Neural cell (in vitro differentiated cells): Measurements from ENCODE around the gene GGA1. TPM values are rescaled to one million over a fixed set of nuclear protein-coding genes. Genes with fewer than 3 reads are reported as not detected.

Experiments
- H2AFZ ChIP-seq: fragments of 200-600, 300-800 bp; sonication (generic), shearing (Covaris generic); 2 replicates; pipeline ENCODE4 v1.6.0; 2014; ENCODE audit warnings: low read depth, mild to moderate bottlenecking, antibody characterized with exemption, low read length, moderate library complexity
- H3F3A ChIP-seq: fragments of 200-600 bp; shearing (Covaris generic); 2 replicates; pipeline ENCODE4 v1.6.1; 2016; ENCODE audit warnings: mild to moderate bottlenecking, moderate library complexity, mixed read lengths, antibody characterized with exemption, low read length; ENCODE audit not compliant: insufficient read depth, poor library complexity, severe bottlenecking
- H3K27ac ChIP-seq: fragments of 200-600, 300-800 bp; sonication (generic), shearing (Covaris generic); 2 replicates; pipeline ENCODE4 v1.5.1; 2014; ENCODE audit warnings: mild to moderate bottlenecking, low read length, moderate library complexity
- H3K27me3 ChIP-seq: fragments of 300-800, 200-600 bp; sonication (generic), shearing (Covaris generic); 2 replicates; pipeline ENCODE4 v1.6.0; 2014; ENCODE audit warnings: mild to moderate bottlenecking, low read depth, low read length, moderate library complexity; ENCODE audit not compliant: insufficient read depth
- H3K36me3 ChIP-seq: fragments of 300-800, 200-600 bp; sonication (generic), shearing (Covaris generic); 2 replicates; pipeline ENCODE4 v1.5.1; 2014; ENCODE audit warnings: mild to moderate bottlenecking, antibody characterized with exemption, low read length, moderate library complexity; ENCODE audit not compliant: insufficient read depth
- H3K4me2 ChIP-seq: fragments of 300-800, 200-600 bp; sonication (generic), shearing (Covaris generic); 2 replicates; pipeline ENCODE4 v1.6.0; 2014; ENCODE audit warnings: mild to moderate bottlenecking, low read length
- H3K4me3 ChIP-seq: fragments of 300-800, 200-600 bp; sonication (generic), shearing (Covaris generic); 2 replicates; pipeline ENCODE4 v1.5.1; 2014; ENCODE audit warnings: mild to moderate bottlenecking, low read length, moderate library complexity
- H3K79me2 ChIP-seq: fragments of 200-600 bp; shearing (Covaris generic); replicated peaks from 2 replicates; pipeline ENCODE4 v1.6.0; 2014; ENCODE audit warnings: mild to moderate bottlenecking, low read length, moderate library complexity; ENCODE audit not compliant: insufficient read depth
- H3K9ac ChIP-seq: fragments of 300-800, 200-600 bp; sonication (generic), shearing (Covaris generic); 2 replicates; pipeline ENCODE4 v1.6.1; 2016; ENCODE audit warnings: mild to moderate bottlenecking, low read length, mixed read lengths
- H3K9me2 ChIP-seq: fragments of 200-600 bp; shearing (Covaris generic); 2 replicates; pipeline ENCODE4 v1.6.1; 2016; ENCODE audit warnings: mild to moderate bottlenecking, low read length, mixed read lengths; ENCODE audit not compliant: insufficient read depth
- H3K9me3 ChIP-seq: fragments of 200-600, 300-800 bp; sonication (generic), shearing (Covaris generic); 2 replicates; pipeline ENCODE4 v1.6.1; 2016; ENCODE audit warnings: mild to moderate bottlenecking, mixed run types, low read length, moderate library complexity, mixed read lengths
- H4K20me1 ChIP-seq: fragments of 200-600 bp; shearing (Covaris generic); 2 replicates; pipeline ENCODE4 v1.6.1; 2016; ENCODE audit warnings: mild to moderate bottlenecking, mixed run types; ENCODE audit not compliant: insufficient read depth
- EP300 ChIP-seq: fragments of 450-650 bp; conservative IDR thresholded peaks from 2 replicates; pipeline ENCODE4 v1.6.1; 2014; ENCODE audit warnings: antibody characterized with exemption, mild to moderate bottlenecking, moderate library complexity; ENCODE audit not compliant: poor library complexity, severe bottlenecking
- EZH2 ChIP-seq: fragments of 200-600, 300-800 bp; shearing (Covaris generic), sonication (generic); IDR thresholded peaks from 2 replicates; pipeline ENCODE4 v1.6.1; 2014; ENCODE audit warnings: antibody characterized with exemption, low read length, borderline replicate concordance, mild to moderate bottlenecking; ENCODE audit not compliant: insufficient read depth, poor library complexity, severe bottlenecking
- MXI1 ChIP-seq: fragments of 450-650 bp; conservative IDR thresholded peaks from 2 replicates; pipeline ENCODE4 v1.6.1; 2014; ENCODE audit warnings: antibody characterized with exemption, mild to moderate bottlenecking; ENCODE audit not compliant: poor library complexity, severe bottlenecking
- POLR2AphosphoS5 ChIP-seq: IDR thresholded peaks from 2 replicates; pipeline ENCODE4 v1.6.1; 2012
- RAD21 ChIP-seq: fragments of 450-650 bp; conservative IDR thresholded peaks from 2 replicates; pipeline ENCODE4 v1.6.1; 2014; ENCODE audit warnings: antibody characterized with exemption, mild to moderate bottlenecking, moderate library complexity
- SMC3 ChIP-seq: fragments of 450-650 bp; conservative IDR thresholded peaks from 2 replicates; pipeline ENCODE4 v1.6.1; 2014; ENCODE audit warnings: antibody characterized with exemption, mild to moderate bottlenecking, moderate library complexity; ENCODE audit not compliant: poor library complexity
- TAF1 ChIP-seq: IDR thresholded peaks from 2 replicates; pipeline ENCODE4 v1.6.1; 2012; ENCODE audit warnings: low read depth
- polyA plus RNA-seq: library from polyadenylated mRNA; depleted of rRNA; stranded (reverse); fragments of >200 nt; gene quantifications from 2 replicates; pipeline ENCODE4 v1.2.3, GENCODE V29; 2014
- TF ChIP-seq, protein P1 (sequence below): fragments of 450-650 bp; IDR thresholded peaks from 2 replicates; pipeline ENCODE4 v1.5.1; 2014; ENCODE audit warnings: antibody characterized with exemption, mild to moderate bottlenecking, moderate library complexity; ENCODE audit not compliant: poor library complexity, severe bottlenecking
- TF ChIP-seq, protein P2 (sequence below): IDR thresholded peaks from 2 replicates; pipeline ENCODE4 v1.6.1; 2012; ENCODE audit warnings: borderline replicate concordance

Gene GGA1
- polyA plus RNA-seq, 1 donor from 2014 or later: 57.5 TPM

DNA sequence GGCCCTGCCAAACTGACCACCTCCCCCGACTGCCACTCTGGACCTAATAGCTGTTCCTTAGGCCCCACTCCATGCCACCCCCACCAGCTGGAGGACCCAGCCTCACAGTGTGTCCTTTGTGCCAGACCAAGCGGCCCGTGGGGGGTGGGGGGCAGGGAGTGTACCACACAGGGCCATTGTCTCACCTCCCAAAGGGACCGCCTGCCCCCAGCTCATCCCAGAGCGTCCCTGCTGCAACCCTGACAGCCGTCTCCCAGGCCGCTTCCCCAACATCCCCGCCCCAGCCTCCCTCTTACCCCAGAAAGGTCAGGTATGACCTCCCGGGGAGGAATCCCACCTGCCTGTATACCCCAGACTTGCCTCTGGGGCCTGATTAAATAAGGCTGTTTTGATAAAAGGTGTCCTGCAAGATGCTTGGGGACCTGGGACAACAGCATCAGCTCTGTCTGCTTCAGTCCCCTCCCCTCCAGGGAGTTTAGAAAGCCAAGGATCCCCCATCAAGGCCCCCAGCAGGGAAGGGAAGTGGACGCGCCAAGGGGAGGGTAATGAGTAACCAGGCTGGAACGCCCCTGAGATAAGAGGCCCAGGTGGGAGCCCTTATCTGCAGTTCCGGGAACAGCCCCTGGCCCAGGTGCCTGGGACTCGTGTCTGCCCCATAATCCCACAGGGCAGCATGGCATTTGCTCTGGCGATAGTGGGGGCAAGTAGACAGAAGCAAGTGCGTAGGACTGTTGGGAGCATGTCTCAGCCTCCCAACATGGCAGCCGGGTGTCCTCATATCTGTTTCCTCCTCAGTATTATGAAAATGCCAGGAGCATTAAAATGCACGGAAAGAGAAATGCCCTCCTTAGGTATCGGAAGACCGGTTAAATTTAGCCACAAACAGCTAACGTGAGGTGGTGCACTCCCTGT, 39.4 kb upstream of the GGA1 start:
- Histone ChIP-seq H3K27ac (no peak overlapping the region), H2AFZ (no peak overlapping the region), H4K20me1 (no peaks in the 10 kb centered on the region), H3K4me2 (no peak overlapping the region), H3K9ac (no peak overlapping the region), H3K36me3 (no peaks in the 10 kb centered on the region), H3K4me3 (no peak overlapping the region), H3K9me2 (no peaks in the 10 kb centered on the region), H3K79me2 (no peaks in the 10 kb centered on the region), H3K9me3 (no peaks in the 10 kb centered on the region), H3K27me3 (no peaks in the 10 kb centered on the region), H3F3A (no peaks in the 10 kb centered on the region)
- TF ChIP-seq SMC3 (no peak), POLR2AphosphoS5 (no peak), RAD21 (no peak), MXI1 (no peak), EP300 (no peak), TAF1 (no peak)
- TF ChIP-seq, protein P1, sequence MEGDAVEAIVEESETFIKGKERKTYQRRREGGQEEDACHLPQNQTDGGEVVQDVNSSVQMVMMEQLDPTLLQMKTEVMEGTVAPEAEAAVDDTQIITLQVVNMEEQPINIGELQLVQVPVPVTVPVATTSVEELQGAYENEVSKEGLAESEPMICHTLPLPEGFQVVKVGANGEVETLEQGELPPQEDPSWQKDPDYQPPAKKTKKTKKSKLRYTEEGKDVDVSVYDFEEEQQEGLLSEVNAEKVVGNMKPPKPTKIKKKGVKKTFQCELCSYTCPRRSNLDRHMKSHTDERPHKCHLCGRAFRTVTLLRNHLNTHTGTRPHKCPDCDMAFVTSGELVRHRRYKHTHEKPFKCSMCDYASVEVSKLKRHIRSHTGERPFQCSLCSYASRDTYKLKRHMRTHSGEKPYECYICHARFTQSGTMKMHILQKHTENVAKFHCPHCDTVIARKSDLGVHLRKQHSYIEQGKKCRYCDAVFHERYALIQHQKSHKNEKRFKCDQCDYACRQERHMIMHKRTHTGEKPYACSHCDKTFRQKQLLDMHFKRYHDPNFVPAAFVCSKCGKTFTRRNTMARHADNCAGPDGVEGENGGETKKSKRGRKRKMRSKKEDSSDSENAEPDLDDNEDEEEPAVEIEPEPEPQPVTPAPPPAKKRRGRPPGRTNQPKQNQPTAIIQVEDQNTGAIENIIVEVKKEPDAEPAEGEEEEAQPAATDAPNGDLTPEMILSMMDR: no peak

DNA sequence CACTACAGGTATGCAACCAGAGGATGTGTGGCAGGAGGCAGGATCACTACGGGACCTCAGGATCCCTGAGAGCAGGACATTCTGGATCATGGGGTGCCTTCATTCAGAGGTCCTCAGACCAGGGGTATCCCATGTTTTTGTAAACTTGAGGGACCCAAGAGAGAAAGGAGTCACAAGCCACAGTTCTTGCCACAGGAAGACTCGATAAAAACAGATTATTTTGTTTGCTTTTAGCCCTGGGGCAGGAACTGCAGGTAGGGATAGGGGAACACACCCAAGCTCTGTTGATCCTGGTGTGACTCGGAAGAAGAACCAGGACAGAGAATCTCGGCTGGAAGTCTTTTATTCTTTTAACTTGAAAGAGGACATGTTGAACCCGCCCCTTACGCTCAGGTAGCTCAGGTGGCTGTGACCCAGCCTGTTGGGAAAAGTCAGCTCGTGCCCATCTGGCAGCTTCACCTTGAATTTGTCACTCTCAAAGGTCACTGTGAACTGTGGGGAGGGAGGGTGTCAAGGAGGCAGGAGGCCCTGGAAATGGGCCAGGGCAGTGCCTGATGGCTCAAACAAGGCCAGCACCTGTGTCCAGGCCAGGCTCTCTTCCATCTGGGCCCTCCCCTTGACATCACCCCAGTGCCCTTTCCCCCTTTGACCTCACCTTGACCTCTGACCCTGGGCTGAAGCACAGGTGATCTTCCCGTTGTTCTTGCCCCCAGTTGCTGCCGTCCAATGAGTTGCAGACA, 38.5 kb upstream of the GGA1 start:
- no peaks in the 10 kb centered on the region for H4K20me1 ChIP-seq
- no peak overlapping the region for H2AFZ ChIP-seq
- TF ChIP-seq EZH2 (no peak), MXI1 (no peak), EP300 (no peak), RAD21 (no peak), SMC3 (no peak), POLR2AphosphoS5 (no peak), TAF1 (no peak)
- TF ChIP-seq, protein P1: no peak
- TF ChIP-seq, protein P2, sequence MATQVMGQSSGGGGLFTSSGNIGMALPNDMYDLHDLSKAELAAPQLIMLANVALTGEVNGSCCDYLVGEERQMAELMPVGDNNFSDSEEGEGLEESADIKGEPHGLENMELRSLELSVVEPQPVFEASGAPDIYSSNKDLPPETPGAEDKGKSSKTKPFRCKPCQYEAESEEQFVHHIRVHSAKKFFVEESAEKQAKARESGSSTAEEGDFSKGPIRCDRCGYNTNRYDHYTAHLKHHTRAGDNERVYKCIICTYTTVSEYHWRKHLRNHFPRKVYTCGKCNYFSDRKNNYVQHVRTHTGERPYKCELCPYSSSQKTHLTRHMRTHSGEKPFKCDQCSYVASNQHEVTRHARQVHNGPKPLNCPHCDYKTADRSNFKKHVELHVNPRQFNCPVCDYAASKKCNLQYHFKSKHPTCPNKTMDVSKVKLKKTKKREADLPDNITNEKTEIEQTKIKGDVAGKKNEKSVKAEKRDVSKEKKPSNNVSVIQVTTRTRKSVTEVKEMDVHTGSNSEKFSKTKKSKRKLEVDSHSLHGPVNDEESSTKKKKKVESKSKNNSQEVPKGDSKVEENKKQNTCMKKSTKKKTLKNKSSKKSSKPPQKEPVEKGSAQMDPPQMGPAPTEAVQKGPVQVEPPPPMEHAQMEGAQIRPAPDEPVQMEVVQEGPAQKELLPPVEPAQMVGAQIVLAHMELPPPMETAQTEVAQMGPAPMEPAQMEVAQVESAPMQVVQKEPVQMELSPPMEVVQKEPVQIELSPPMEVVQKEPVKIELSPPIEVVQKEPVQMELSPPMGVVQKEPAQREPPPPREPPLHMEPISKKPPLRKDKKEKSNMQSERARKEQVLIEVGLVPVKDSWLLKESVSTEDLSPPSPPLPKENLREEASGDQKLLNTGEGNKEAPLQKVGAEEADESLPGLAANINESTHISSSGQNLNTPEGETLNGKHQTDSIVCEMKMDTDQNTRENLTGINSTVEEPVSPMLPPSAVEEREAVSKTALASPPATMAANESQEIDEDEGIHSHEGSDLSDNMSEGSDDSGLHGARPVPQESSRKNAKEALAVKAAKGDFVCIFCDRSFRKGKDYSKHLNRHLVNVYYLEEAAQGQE: no peak
- H3K27ac ChIP-seq: no peak overlapping the region
- H3K9ac ChIP-seq: no peak overlapping the region
- H3K36me3 ChIP-seq: no peaks in the 10 kb centered on the region
- no peaks in the 10 kb centered on the region for H3F3A ChIP-seq
- no peaks in the 10 kb centered on the region for H3K79me2 ChIP-seq
- no peak overlapping the region for H3K4me2 ChIP-seq
- no peaks in the 10 kb centered on the region for H3K9me2 ChIP-seq
- H3K9me3 ChIP-seq: no peaks in the 10 kb centered on the region
- H3K27me3 ChIP-seq: no peaks in the 10 kb centered on the region
- no peak overlapping the region for H3K4me3 ChIP-seq
